Measurements from ENCODE around the gene CNTNAP1. TPM values are rescaled to one million over a fixed set of nuclear protein-coding genes. Genes with fewer than 3 reads are reported as not detected.
"Not testable (repeated sequence)": the region's sequence is repeated elsewhere in the genome, so short reads cannot be mapped to it uniquely, and the experiment has no call there.

CNTNAP1 gene
- polyA plus RNA-seq, 1 donor from 2014 or later, result 1.1 TPM

DNA sequence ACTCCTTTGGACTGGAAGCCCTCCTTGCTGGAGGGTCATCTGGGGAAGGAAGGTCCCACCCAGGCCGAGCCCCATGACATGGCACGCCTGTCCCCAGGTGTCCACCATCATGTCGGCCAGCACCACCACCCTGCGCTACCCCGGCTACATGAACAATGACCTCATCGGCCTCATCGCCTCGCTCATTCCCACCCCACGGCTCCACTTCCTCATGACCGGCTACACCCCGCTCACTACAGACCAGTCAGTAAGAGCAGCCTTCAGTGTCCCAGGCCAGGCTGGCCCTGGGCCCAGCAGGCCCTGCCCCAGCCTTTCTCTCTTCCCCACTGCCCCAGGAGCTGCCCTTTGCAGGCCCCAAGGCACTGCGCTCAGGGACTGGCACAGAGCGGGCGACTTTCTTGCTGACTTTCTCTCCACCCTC is 16.7 kb upstream of the CNTNAP1 start:
- no peak overlapping the region for H3K4me3 Mint-ChIP-seq
- no peak overlapping the region for H3K27ac Mint-ChIP-seq
- peaks cover 4% of the 10 kb centered on the region for H3K27me3 Mint-ChIP-seq
- H3K36me3 Mint-ChIP-seq, result peaks cover 2% of the 10 kb centered on the region
- peaks cover under 1 to 6% (median 6%) of the 10 kb centered on the region in 3 donors for H3K4me1 Mint-ChIP-seq
- no peaks in the 10 kb centered on the region for H3K9me3 Mint-ChIP-seq

DNA sequence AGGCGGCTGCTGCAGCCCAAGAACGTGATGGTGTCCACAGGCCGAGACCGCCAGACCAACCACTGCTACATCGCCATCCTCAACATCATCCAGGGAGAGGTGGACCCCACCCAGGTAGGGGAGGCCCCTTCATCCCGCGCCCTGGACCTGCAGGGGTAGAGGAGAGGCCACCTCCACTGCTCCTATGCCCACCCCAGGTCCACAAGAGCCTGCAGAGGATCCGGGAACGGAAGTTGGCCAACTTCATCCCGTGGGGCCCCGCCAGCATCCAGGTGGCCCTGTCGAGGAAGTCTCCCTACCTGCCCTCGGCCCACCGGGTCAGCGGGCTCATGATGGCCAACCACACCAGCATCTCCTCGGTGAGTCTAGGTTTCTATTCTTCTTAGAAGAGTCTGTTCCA is 16.2 kb upstream of the CNTNAP1 start:
- H3K4me3 Mint-ChIP-seq, H3K36me3 Mint-ChIP-seq, H3K27me3 Mint-ChIP-seq, H3K4me1 Mint-ChIP-seq, H3K9me3 Mint-ChIP-seq, H3K27ac Mint-ChIP-seq: not testable (repeated sequence)

GRCh38 chr17:42667088-42667951 is 15.0 kb upstream of the CNTNAP1 start:
- Mint-ChIP-seq H3K36me3 (peaks cover 2% of the 10 kb centered on the region), H3K27me3 (peaks cover 15% of the 10 kb centered on the region), H3K4me3 (peak overlapping the region in 1 of 4 donors; percentile 9), H3K9me3 (no peaks in the 10 kb centered on the region), H3K27ac (peak overlapping the region in 2 of 3 donors; percentile 40 to 45), H3K4me1 (peaks cover 5 to 10% (median 10%) of the 10 kb centered on the region in 3 donors)

DNA sequence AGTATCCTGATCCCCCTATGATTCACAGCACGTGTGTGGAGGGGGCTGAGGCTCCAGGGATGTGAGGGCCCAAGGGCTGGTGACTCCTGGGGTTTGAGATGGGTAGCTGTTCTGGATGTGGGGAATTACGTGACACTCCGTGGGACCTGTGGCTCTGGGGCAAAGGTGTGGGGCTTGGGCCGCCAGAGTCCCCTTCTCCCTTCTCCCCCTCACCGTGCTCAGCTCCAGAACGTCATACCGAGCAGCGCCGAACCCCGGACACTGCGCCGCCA is 12.7 kb upstream of the CNTNAP1 start:
- peaks cover 2% of the 10 kb centered on the region for H3K36me3 Mint-ChIP-seq
- peak overlapping the region in 3 of 4 donors; percentile 38 to 72 (median 56) for H3K4me3 Mint-ChIP-seq
- peaks cover 21% of the 10 kb centered on the region for H3K27me3 Mint-ChIP-seq
- H3K27ac Mint-ChIP-seq, result no peak overlapping the region
- peaks cover 11 to 17% (median 13%) of the 10 kb centered on the region in 3 donors for H3K4me1 Mint-ChIP-seq
- no peaks in the 10 kb centered on the region for H3K9me3 Mint-ChIP-seq

- Mint-ChIP-seq H3K4me3 (peak overlapping the region; percentile 76 to 95 (median 86)), H3K27me3 (peaks cover 23% of the 10 kb centered on the region), H3K4me1 (peaks cover 13 to 19% (median 17%) of the 10 kb centered on the region in 3 donors), H3K36me3 (peaks cover 2% of the 10 kb centered on the region), H3K27ac (peak overlapping the region in 1 of 3 donors; percentile 75), H3K9me3 (no peaks in the 10 kb centered on the region)
Observed at GRCh38 chr17:42669977-42670788, 12.1 kb upstream of the CNTNAP1 start.

DNA sequence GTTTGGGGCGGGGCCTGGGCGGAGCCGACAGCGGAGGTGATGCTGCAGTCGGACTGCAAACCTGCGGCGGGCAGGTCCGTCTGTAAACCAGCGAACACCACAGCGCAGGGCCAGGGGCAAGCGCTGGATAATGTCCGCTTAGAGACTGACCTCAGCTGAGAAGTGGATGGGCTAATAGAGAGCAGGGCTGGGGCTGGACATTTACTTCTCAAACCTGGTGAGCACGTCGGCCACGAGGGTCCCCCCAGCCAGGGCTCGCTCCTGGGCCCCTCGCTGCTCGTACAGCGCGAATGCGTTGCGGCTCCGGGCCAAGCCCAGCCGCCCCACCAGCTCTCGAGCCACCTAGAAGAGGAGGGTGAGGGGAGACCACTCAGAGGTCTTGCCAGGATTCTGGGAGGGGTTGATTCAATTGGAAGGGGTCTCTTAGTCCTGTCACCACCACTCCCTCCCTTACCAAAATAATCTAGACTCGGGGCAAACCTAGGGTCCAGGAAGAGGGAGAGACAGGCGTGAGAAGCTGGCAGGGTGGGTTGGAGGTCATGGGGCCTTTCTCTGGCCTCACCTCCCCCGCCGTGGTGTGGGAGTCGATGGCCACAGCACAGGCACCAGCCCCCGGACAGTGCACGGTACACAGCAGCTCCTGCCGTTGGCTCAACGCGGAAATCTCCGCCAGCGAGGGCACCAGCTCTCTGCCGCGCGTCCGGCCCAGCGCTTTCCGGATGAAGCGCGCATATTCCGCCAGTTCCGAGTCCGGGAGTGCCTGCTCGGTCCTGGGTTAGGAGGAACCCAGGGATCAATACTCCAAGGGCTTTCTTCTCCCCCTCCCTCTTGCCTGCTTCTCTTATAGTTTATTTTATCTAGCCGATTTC is 11.3 kb upstream of the CNTNAP1 start:
- Mint-ChIP-seq H3K4me3 (peak overlapping the region; percentile 76 to 95 (median 86)), H3K27ac (peak overlapping the region in 1 of 3 donors; percentile 75), H3K9me3 (no peaks in the 10 kb centered on the region)

DNA sequence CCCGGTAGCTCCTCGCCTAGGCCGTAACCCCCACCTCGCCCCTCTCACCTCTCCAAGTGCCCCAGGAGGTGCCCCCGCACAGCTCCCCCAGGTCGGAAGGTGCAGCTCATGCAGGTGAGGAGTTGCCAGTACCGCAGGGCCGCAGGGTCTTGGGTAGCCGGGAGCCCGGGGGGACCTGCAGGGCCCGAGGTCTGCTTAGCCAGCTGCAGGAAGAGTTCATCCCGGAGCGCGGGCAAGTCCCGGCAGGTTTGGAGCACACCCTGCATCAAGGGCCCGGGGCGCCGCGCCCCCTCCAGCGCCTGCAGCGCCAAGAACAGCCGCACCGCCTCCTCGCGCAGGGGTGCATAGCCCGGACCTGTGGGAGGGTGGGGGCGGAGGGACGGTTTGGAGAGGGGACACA is 10.3 kb upstream of the CNTNAP1 start:
- Mint-ChIP-seq H3K27ac (no peak overlapping the region), H3K36me3 (peaks cover 2% of the 10 kb centered on the region), H3K4me1 (peaks cover 13 to 20% (median 19%) of the 10 kb centered on the region in 3 donors), H3K9me3 (no peaks in the 10 kb centered on the region), H3K4me3 (peak overlapping the region in 2 of 4 donors; percentile 73 to 75), H3K27me3 (peaks cover 28% of the 10 kb centered on the region)

More for the DNA sequence above, 11.3 kb upstream of the CNTNAP1 start:
- Mint-ChIP-seq H3K36me3 (peaks cover 2% of the 10 kb centered on the region), H3K27me3 (peaks cover 23% of the 10 kb centered on the region), H3K4me1 (peaks cover 13 to 19% (median 17%) of the 10 kb centered on the region in 3 donors)

GRCh38 chr17:42673266-42673884 is 9.0 kb upstream of the CNTNAP1 start:
- peaks cover 28% of the 10 kb centered on the region for H3K27me3 Mint-ChIP-seq
- peaks cover 2% of the 10 kb centered on the region for H3K36me3 Mint-ChIP-seq
- H3K9me3 Mint-ChIP-seq, result no peaks in the 10 kb centered on the region
- H3K4me3 Mint-ChIP-seq, result peak overlapping the region in 1 of 4 donors; percentile 79
- H3K27ac Mint-ChIP-seq, result peak overlapping the region in 1 of 3 donors; percentile 74
- H3K4me1 Mint-ChIP-seq, result peaks cover 20 to 24% (median 23%) of the 10 kb centered on the region in 3 donors

DNA sequence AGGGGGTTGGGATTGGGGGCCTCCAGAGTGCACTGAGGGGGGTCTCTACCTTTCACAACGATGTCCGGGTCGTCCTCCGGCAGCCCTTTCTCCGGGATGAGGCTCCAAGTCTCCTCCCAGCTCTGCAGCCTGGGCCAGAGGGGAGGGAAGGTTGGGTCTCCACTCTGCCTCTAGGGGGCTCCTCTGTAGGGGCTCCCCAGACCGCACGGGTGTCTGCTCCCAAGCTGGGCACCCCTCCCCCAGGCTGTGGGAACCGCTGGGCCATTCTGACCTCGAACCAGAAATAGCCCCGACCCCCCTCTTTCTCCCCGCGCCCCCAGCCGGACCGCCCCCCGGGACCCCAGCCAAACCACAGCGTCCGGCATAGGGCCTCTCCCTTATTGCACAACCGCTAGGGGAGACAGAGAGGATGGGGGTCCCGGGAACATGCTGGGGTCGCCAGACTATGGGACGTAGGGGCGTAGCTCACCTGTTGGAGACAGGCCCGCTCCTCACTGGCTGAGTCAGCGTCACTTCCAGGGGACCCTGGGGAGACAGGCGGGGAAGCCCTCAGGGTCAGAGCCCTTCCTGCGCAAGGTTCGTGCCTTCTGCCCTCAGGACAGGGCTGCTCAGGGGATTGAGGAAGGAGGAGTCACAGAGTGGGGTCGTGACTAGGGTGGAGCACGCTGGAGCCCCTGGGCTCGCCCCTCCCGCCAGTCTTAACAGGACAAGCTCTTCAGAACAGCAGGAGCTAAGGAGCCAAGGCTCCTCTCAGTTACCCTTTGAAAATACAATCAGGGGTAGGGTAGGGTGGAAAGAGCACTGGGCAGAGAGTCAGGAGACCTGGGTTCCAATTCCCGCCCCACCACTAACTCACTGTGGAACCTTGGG is 8.2 kb upstream of the CNTNAP1 start:
- Mint-ChIP-seq H3K27ac (peak overlapping the region in 2 of 3 donors; percentile 25 to 74), H3K4me1 (peaks cover 24 to 27% (median 27%) of the 10 kb centered on the region in 3 donors), H3K9me3 (no peaks in the 10 kb centered on the region), H3K4me3 (peak overlapping the region; percentile 58 to 85 (median 76)), H3K27me3 (peaks cover 28% of the 10 kb centered on the region), H3K36me3 (no peaks in the 10 kb centered on the region)

- no peaks in the 10 kb centered on the region for H3K9me3 Mint-ChIP-seq
- H3K4me1 Mint-ChIP-seq, result peaks cover 25 to 32% (median 28%) of the 10 kb centered on the region in 3 donors
- H3K36me3 Mint-ChIP-seq, result no peaks in the 10 kb centered on the region
- peak overlapping the region in 2 of 3 donors; percentile 25 to 74 for H3K27ac Mint-ChIP-seq
- H3K27me3 Mint-ChIP-seq, result peaks cover 28% of the 10 kb centered on the region
- H3K4me3 Mint-ChIP-seq, result peak overlapping the region in 3 of 4 donors; percentile 74 to 85 (median 79)
Observed at GRCh38 chr17:42674755-42675347, 7.5 kb upstream of the CNTNAP1 start.

GRCh38 chr17:42675348-42675964 is 6.9 kb upstream of the CNTNAP1 start:
- Mint-ChIP-seq H3K27ac (no peak overlapping the region), H3K4me1 (peaks cover 27 to 31% (median 28%) of the 10 kb centered on the region in 3 donors), H3K9me3 (no peaks in the 10 kb centered on the region), H3K4me3 (peak overlapping the region; percentile 25 to 85 (median 76)), H3K36me3 (no peaks in the 10 kb centered on the region), H3K27me3 (peaks cover 26% of the 10 kb centered on the region)

- H3K27ac Mint-ChIP-seq, result peak overlapping the region in 1 of 3 donors; percentile 50
- H3K4me3 Mint-ChIP-seq, result peak overlapping the region in 3 of 4 donors; percentile 74 to 90 (median 88)
- peaks cover 23% of the 10 kb centered on the region for H3K27me3 Mint-ChIP-seq
- no peaks in the 10 kb centered on the region for H3K9me3 Mint-ChIP-seq
- H3K36me3 Mint-ChIP-seq, result no peaks in the 10 kb centered on the region
- peaks cover 29 to 34% (median 30%) of the 10 kb centered on the region in 3 donors for H3K4me1 Mint-ChIP-seq
Observed at GRCh38 chr17:42675965-42676423, 6.3 kb upstream of the CNTNAP1 start.
